SK-N-SH (cell line): ENCODE data around the gene ABR.

Experiments
- NRF1 ChIP-seq: IDR thresholded peaks from 2 replicates; pipeline ENCODE4 v1.6.1; 2012; ENCODE audit warnings: low read depth, mild to moderate bottlenecking, low read length
- PBX3 ChIP-seq: IDR thresholded peaks from 2 replicates; pipeline ENCODE4; 2012
- POLR2AphosphoS5 ChIP-seq: IDR thresholded peaks from 2 replicates; pipeline ENCODE4 v1.6.1; 2012; ENCODE audit warnings: low read depth, low read length
- USF1 ChIP-seq: IDR thresholded peaks from 2 replicates; pipeline ENCODE4 v1.4.0; 2012; ENCODE audit warnings: low read depth, borderline replicate concordance

GRCh38 chr17:979539-980405 lies 200.0 kb downstream of the ABR start, which contains the start of gene NXN:
- TF ChIP-seq PBX3, result no peak
- TF ChIP-seq USF1, result no peak
- TF ChIP-seq NRF1, result no peak
- no peak for TF ChIP-seq POLR2AphosphoS5
